ENCODE measurements around the gene FAM124A. TPM values are rescaled to one million over a fixed set of nuclear protein-coding genes. Genes with fewer than 3 reads are reported as not detected.
A peak's percentile ranks its signal among the peaks of the same experiment; 100 is the strongest.

Gene FAM124A
- total RNA-seq, 1 donor from 2014 or later = 3.9 TPM

- no peaks in the 10 kb centered on the region for H3K36me3 ChIP-seq
- TF ChIP-seq CTCF (IDR thresholded peaks at IDR 0.05) = no peak
- DNase-seq (no peak), ATAC-seq (no peak)
- no peaks in the 10 kb centered on the region for H3K4me1 ChIP-seq
- H3K27me3 ChIP-seq = no peaks in the 10 kb centered on the region
- H3K9me3 ChIP-seq = no peaks in the 10 kb centered on the region
- intact Hi-C loops (cut with DNase I) = no loop called here
- no peak overlapping the region for H3K27ac ChIP-seq
- no peak overlapping the region for H3K4me3 ChIP-seq
Measured at GRCh38 chr13:51327961-51328360, 105.8 kb downstream of the FAM124A start.

GRCh38 chr13:51328488-51328887 lies 106.3 kb downstream of the FAM124A start:
- ATAC-seq = no peak
- no peak for TF ChIP-seq CTCF (IDR thresholded peaks at IDR 0.05)
- no peak for DNase-seq

DNA sequence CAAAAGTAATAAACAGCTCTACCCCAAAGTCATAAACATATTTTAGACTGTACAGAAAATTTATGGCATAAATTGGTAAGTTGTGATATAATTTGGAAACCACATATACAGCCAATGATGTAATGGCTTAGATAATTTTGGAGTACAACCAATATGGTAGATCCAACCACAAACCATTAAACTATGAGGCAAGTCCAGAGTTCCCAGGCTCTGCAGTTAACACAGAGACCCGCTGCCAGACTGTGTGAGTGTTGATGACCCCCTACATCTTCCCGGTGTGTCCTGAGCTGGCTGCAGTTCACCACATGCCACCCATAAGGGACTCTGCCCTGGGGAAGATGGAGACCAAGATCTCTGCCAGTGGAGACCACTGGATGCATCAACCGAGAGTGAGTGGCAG lies 107.4 kb downstream of the FAM124A start:
- Histone ChIP-seq H3K4me3 (no peak overlapping the region), H3K9me3 (no peaks in the 10 kb centered on the region), H3K36me3 (no peaks in the 10 kb centered on the region), H3K27ac (no peak overlapping the region), H3K4me1 (no peaks in the 10 kb centered on the region), H3K27me3 (no peaks in the 10 kb centered on the region)
- intact Hi-C loops (cut with DNase I) = no loop called here
- TF ChIP-seq CTCF (IDR thresholded peaks at IDR 0.05) = no peak
- DNase-seq = no peak
- no peak for ATAC-seq

More at GRCh38 chr13:51328488-51328887, 106.3 kb downstream of the FAM124A start:
- intact Hi-C loops (cut with DNase I) = no loop called here
- Histone ChIP-seq H3K9me3 (no peaks in the 10 kb centered on the region), H3K36me3 (no peaks in the 10 kb centered on the region), H3K27me3 (no peaks in the 10 kb centered on the region), H3K27ac (no peak overlapping the region), H3K4me3 (no peak overlapping the region), H3K4me1 (no peaks in the 10 kb centered on the region)

DNA sequence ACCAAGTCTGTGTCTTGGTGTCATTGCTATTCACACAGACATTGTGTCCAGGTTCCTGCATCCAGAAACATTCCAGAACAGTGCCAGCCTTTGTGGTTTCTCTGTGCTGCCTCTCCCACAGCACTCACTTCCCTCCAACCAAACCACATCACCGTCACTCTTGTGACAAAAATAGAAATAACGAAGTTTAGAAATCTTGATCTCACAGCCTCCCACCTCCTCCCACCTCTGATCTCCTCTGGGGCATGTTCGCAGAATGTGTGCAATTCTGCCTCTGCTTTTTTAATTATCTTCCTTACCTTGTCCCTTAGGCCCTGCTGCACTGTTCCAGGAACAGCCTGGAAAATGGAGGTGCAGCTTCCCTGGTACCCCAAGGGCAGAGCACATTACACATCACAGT lies 108.6 kb downstream of the FAM124A start:
- intact Hi-C loops (cut with DNase I) = no loop called here
- Histone ChIP-seq H3K4me3 (no peak overlapping the region), H3K27me3 (no peaks in the 10 kb centered on the region), H3K27ac (no peak overlapping the region), H3K36me3 (no peaks in the 10 kb centered on the region), H3K9me3 (no peaks in the 10 kb centered on the region), H3K4me1 (no peaks in the 10 kb centered on the region)
- DNase-seq (no peak), ATAC-seq (peak; percentile 82)
- TF ChIP-seq CTCF (IDR thresholded peaks at IDR 0.05) = no peak

- no peak for ATAC-seq
- no peaks in the 10 kb centered on the region for H3K9me3 ChIP-seq
- no peak overlapping the region for H3K27ac ChIP-seq
- H3K27me3 ChIP-seq = no peaks in the 10 kb centered on the region
- no peak overlapping the region for H3K4me3 ChIP-seq
- TF ChIP-seq CTCF (IDR thresholded peaks at IDR 0.05) = no peak
- DNase-seq = no peak
- H3K36me3 ChIP-seq = no peaks in the 10 kb centered on the region
- intact Hi-C loops (cut with DNase I) = no loop called here
- no peaks in the 10 kb centered on the region for H3K4me1 ChIP-seq
Measured at GRCh38 chr13:51331354-51331861, 109.2 kb downstream of the FAM124A start.

All from upper lobe of right lung (tissue), 1 donor.